HG03095 (cell line): ENCODE results near the gene KANSL1L.
"Not testable (repeated sequence)": the region's sequence is repeated elsewhere in the genome, so short reads cannot be mapped to it uniquely, and the experiment has no call there.

Experiments
- ATAC-seq: cut with Tn5 transposase; IDR thresholded peaks from one replicate; pipeline ENCODE4 v1.9.1; 2021; ENCODE audit warnings: moderate library complexity; ENCODE audit not compliant: unreplicated experiment

KANSL1L gene

GRCh38 chr2:210171309-210172218 lies at the start of gene KANSL1L:
Gene KANSL1L, minus strand, starts transcription at chr2:210171409. Its CDS starts 16,827 bp downstream, at chr2:210154582.
- peak; percentile 72 for ATAC-seq

GRCh38 chr2:210215120-210215519 lies 43.9 kb upstream of the KANSL1L start:
- ATAC-seq: no peak

- no peak for ATAC-seq
Observed at GRCh38 chr2:210210185-210210584, 39.0 kb upstream of the KANSL1L start.

GRCh38 chr2:210207929-210208328 lies 36.7 kb upstream of the KANSL1L start:
- no peak for ATAC-seq

- ATAC-seq: no peak
Observed at GRCh38 chr2:210203558-210203957, 32.3 kb upstream of the KANSL1L start.

GRCh38 chr2:210203147-210203546 lies 31.9 kb upstream of the KANSL1L start:
- ATAC-seq: no peak

GRCh38 chr2:210199854-210200253 lies 28.6 kb upstream of the KANSL1L start:
- ATAC-seq: no peak

- peak; percentile 53 for ATAC-seq
Observed at GRCh38 chr2:210199186-210199765, 28.1 kb upstream of the KANSL1L start.

GRCh38 chr2:210198326-210198725 lies 27.1 kb upstream of the KANSL1L start:
- no peak for ATAC-seq

GRCh38 chr2:210197720-210198119 lies 26.5 kb upstream of the KANSL1L start:
- ATAC-seq: no peak

- ATAC-seq: no peak
Observed at GRCh38 chr2:210195101-210195852, 24.1 kb upstream of the KANSL1L start.

- no peak for ATAC-seq
Observed at GRCh38 chr2:210190345-210190744, 19.1 kb upstream of the KANSL1L start.

GRCh38 chr2:210189452-210190138 lies 18.4 kb upstream of the KANSL1L start:
- ATAC-seq: no peak

- no peak for ATAC-seq
Observed at GRCh38 chr2:210188755-210189154, 17.5 kb upstream of the KANSL1L start.

GRCh38 chr2:210188190-210188589 lies 17.0 kb upstream of the KANSL1L start:
- no peak for ATAC-seq

GRCh38 chr2:210183936-210184335 lies 12.7 kb upstream of the KANSL1L start:
- not testable (repeated sequence) for ATAC-seq

- ATAC-seq: not testable (repeated sequence)
Observed at GRCh38 chr2:210181606-210182088, 10.4 kb upstream of the KANSL1L start.

GRCh38 chr2:210181033-210181605 lies 9.9 kb upstream of the KANSL1L start:
- ATAC-seq: not testable (repeated sequence)

GRCh38 chr2:210180477-210180876 lies 9.3 kb upstream of the KANSL1L start:
- no peak for ATAC-seq

GRCh38 chr2:210179351-210179990 lies 8.3 kb upstream of the KANSL1L start:
- ATAC-seq: no peak
